HG02759 (cell line): ENCODE data around the gene CDKL4.
"Not testable (repeated sequence)": the region's sequence is repeated elsewhere in the genome, so short reads cannot be mapped to it uniquely, and the experiment has no call there.

Experiments
- ATAC-seq: cut with Tn5 transposase; IDR thresholded peaks from one replicate; pipeline ENCODE4 v1.9.1; 2021; ENCODE audit warnings: mild to moderate bottlenecking, moderate library complexity; ENCODE audit not compliant: unreplicated experiment

Gene CDKL4

DNA sequence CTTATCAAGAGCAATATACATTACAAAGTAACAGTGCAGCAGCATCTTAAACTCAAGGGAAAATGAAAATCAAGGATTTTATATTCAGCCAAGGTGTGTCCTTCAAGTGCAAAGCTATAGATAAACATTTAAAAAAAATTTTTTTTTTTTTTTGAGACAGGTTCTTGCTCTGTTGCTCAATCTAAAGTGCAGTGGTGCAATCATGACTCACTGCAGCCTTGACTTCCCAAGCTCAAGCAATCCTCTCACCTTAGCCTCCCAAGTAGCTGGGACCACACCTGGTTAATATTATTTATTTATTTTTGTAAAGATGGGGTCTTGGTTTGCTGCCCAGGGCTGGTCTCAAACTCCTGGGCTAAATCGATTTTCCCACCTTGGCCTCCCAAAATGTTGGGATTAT, 9.0 kb downstream of the CDKL4 start:
- no peak for ATAC-seq

DNA sequence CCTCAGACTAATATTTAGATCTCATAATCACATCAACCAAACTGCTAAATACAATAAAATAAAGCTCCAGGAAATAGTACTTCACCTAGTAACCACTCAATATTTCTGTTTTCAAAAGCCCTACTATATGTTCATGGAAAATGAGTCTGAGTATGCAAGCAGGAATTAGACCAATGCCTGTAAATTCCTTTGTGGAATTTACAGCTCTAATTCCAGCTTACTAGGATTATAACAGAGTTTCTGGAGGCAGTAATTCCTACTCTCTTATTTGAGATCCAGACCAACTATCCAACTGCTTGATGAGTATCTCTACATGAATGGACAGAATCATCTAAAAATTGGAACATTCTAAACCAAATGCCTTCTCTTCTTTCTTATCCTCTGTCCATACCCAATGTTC, 11.6 kb downstream of the CDKL4 start:
- no peak for ATAC-seq

DNA sequence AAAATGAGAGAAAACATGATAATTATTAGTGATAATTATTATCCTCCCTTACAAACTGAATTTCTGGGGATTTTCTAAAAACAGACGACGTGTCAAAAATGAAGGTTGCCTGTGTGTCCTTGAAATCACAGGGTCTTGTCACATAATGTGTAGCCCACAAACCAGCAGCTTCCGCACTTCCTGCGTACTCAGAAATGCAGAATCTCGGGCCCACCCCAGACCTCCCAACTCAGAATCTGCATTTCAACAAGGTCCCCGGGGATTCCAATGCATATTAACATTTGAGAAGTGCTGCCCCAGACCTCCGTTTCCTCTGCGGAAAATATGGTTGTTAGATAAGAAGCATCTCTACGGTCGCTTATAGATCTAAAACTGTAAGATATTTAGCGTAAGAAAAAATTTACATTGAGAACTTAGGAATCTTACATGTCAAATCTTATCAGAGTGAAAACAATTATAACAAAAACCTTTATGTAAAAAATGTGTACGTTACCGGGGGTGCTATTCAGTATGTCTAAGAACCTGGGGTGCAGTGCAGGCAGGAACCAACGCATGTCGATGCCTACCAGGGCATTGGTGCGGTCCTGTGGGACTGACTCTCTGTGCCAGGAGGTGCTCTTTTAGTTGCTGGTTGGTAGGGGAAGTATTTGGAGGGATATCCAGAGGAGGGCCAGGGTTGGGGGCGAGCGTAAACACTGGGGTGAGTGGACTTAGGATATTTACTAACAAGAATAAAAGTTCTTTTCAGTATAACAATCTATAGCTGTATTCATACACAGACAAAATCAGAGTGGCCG, 15.2 kb downstream of the CDKL4 start:
- peak; percentile 23 for ATAC-seq

DNA sequence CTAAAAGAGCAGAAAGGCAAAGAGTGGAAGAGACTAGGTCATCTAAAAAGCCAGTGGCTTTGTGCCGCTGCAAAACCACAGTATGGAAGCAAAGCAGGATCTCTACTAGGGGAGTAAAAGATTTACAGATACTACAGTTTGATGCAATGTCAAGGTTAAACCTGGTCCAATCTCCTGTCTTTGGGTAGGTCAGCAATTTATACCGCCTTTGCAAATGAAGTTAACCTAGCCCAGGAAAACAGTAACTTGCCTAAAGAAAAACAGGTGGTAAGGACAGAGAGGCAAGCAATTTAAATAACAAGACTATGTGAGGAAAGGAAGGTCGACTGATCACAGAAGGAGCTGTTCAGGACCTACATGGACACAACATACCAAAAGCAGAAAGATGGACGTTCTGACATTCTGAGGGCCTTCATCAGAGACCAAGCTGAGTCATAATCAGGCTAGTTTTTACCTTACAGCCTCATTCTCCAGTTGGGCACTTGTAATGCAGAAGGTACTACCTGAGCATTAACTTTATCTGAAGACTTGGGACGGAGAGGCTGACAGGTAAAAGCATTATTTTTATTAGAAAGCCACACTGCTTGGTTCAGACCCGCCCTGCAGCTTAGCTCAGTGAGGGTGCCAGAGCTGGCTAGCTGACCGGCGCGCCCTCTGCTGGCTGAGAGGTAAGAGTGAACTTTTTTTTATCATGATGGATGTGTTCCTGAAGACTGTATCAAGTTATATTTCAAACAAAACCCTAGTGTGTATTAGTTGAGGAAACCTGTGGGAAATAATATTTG, 15.9 kb downstream of the CDKL4 start:
- ATAC-seq: peak; percentile 83

DNA sequence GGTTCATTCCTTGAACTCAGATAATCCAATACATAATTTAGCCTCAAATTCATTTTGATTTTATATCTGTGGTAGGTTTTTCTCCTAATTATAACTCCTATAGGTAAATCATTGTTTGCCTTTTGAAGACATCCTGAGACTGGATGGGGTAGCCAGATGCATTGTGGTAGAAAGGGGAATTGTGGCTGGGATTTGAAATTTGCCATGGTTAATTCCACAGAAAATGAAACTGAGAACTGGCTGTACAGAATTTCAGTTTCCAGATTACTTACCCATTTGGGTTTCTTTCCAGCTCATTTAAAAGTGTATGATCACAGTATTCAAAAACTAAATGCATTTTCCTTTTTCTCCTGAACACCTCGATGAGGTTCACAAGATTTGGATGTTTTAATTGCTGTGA, 18.2 kb downstream of the CDKL4 start:
- ATAC-seq: no peak

DNA sequence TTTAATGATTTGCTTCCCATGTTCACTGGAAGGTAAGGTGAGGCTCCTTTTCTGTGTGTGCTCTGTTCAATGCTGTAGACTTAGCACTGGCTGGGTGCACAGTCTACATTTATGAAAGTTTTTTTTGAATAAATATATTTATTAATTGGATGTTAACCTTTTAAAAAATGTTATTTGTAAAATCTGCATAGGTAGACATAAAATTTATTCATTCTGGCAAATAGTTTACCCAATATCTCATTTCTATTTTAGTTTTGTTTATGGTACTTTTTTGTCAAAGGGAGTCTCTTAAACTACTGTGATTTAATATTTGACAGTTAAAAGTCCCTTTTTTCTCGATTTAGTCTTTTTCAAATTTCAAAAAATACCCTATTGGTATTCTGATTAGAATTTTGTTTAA, 19.9 kb downstream of the CDKL4 start:
- no peak for ATAC-seq

DNA sequence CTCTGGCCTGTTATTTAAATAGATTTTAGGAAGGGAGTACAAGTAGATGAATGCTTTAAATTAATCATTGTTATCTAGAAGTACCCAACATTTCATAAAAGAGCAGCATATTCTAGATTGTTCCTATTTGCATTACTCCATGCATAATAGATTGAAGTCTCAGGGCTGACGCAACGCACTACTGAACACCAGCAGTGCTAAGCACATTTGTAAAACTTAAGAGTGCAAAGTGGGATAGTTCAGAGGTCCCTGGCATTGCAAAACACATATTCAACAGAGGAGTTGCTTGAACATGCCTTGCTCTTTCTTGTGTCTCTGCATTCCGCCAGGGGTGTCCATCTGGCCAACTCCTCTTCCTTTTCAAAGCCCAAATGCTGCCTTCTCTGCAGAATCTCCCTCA, 22.3 kb downstream of the CDKL4 start:
- no peak for ATAC-seq

DNA sequence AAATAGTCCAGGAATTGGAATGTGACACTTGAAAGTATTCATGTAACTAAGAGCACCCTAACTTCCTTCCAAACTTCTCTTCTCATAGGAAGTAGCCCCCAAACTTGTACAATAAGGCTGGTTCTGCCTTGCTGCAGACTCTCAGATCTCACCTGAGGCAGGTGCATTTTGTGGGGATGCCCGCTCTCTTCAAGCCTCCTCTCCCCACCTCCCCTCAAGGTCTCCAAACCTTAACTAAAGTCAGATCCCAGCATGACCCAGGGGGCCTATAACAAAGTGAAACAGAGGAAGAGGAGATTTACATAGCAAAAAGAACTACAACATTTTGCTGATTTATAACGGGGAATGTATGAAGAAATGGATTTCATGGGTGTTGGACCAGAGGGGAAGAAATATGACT, 23.6 kb downstream of the CDKL4 start:
- ATAC-seq: no peak

DNA sequence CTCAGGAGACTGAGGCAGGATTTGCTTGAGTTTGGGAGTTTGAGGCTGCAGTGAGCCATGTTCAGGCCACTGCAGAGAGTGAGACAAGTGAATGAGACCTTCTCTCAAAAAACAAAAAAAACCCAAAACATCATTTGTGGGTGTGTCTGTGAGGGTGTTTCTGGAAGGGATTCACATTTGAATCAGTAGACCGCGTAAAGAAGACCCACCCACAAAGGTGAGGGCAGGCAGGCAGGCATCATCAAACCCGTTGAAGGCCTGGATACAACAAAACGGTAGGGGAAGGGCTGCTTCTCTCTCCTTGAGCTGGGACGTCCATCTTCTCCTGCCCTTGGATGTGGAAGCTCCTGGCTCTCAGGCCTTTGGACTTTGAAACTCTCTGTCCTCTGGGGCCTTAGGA, 25.4 kb downstream of the CDKL4 start:
- no peak for ATAC-seq

DNA sequence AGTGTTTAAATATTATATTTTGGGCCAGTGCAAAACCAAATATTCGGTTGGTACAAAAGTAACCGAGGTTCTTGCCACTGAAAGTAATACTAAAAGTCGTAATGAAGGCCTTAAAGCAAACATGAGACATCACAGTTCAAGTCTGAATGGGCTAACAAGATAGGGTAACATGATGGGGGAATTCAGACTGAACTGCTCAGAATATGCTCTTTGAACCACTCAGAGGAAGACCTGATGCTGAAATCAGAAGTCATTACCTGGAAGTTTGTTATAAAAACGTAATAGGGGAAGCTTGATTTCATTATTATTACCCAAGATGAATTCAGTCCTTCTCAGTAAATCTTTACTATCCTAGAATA, 26.6 kb downstream of the CDKL4 start:
- no peak for ATAC-seq

DNA sequence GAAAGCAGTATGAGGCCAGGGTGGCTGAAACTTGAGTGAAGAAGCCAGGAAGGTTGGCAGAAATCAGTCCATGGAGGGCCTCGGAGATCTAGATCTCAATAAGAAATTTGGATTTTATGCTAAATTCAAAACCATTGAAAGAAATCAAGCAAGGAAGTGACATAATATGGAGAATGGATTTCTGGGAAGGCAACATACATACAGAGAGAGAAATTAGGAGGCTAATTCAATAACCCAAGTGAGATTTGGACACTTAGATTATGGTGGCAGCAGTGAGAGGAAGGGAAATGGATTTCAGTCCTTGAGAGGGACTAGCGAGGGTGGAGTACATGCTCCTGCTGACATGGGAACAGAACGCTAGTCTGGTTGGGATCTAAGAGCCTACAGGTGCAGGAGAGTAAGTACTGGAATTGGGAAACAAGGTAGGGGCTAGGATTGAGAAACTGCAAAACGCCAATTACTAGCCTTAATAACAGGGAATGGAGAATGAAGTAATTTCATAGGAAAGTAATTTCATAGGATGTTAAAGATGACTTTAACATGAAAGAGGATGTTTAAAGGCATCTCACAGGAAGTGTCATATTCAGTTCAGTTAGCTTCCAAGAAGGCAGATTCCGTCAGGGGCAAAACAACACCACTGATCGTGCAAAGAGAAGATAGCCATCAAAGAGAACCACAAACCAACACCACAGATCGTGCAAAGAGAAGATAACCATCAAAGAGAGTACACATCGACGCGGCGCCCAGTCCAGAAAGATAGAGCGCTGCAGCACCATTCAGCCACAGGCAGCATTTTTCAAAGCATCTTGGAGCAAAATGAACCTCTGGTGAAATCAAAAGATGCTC, 27.2 kb downstream of the CDKL4 start:
- no peak for ATAC-seq

DNA sequence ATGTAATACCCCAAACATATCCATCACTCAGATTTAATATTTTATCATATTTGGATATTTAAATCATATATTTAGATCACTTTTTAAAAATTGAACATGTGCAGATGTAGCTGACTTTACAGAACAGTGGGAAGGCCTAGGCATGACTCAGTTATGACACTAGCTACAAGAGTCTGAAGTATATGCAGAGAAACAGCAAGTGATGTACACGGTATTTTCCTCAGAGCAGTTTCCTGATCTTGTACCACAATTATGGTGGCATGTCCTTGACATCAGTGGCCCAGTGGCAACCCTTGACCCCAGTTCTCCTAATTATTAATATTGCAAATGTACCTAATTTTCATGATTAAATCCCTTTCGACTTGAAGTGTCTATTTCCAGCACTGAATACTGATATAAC, 28.2 kb downstream of the CDKL4 start:
- no peak for ATAC-seq

DNA sequence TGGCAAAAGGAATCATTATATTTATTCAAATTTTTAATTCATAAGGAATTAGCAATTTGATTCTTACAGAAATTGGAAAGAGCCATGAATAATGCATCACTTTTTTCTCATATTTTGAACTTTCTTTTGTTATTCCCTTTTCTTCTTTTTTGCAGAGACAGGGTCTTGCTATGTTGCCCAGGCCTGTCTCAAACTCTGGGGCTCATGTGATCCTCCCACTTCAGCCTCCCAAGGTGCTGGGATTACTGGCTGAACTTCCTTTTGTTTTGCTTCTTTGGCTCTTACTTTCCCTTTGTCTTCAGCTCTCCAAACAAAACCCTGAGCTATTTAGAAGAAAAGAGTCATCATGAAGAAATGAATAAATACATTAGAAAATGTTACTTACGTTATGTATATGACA, 30.8 kb downstream of the CDKL4 start:
- no peak for ATAC-seq

DNA sequence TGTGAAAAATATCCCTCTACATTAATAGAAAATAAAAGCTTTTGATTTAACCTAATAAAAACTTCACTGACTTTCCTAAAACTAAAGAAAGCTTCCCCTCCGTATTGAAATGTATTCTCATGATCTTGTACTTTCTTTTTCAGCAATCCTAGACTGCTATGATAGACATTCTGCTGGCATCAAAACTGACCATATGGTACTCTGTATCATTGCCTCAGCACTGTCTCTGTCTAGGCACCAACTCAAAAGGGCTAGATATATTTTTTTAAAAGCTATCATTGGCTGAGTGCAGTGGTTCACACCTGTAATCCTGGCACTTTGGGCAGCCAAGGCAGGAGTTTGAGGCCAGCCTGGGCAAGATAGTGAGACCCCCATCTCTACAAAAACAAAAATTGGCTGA, 32.9 kb downstream of the CDKL4 start:
- ATAC-seq: no peak

DNA sequence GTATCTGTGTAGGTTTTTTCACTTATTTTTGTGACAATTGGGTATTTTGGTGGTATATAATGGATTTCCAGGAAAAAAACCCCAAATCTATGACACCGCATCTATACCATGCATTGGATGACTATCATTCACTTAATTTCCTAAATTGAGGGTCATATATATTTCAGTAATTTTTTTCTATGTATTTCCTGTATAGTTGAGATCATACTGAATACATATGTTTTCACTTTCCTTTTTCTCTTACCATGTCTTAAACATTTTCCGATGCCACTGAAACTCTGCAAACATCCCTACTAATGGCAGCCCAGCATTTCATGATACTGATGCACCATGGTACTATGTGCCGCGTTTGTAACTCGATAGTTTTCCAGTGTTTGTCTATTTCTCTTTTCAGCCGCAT, 40.4 kb downstream of the CDKL4 start:
- no peak for ATAC-seq

DNA sequence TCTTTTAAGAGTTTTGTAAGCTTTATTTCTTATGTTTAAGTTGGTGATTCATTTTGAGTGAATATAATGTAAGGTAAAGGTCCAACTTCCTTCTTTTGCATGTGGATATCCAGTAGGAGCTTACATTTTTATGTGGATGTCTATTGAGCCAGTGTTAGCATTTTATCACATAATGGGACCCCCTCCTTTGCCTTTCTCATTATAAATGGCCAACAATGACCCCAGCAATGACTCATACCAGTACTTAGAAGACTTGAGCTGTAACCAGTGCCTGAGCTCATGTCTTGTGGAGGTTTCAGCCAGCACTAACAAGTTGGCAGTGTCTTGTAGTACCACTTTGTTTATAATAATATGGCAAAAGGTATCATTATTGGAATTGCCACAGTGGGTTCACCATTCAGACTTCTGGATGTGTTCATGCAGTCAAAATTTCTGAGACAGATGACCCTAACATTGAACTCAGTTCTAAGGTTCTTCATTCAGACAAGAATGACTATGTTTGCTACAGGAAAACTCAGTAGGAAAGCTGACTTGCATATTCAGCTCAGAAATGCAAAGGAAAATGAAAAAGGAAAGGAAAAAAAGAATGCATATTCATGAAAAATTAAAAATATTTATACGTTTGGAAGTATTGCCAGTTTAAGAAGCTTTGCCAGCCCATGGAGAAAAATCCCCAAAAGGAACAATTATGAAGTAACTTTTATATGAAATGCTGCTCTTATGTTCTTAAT, 41.0 kb downstream of the CDKL4 start:
- ATAC-seq: no peak

DNA sequence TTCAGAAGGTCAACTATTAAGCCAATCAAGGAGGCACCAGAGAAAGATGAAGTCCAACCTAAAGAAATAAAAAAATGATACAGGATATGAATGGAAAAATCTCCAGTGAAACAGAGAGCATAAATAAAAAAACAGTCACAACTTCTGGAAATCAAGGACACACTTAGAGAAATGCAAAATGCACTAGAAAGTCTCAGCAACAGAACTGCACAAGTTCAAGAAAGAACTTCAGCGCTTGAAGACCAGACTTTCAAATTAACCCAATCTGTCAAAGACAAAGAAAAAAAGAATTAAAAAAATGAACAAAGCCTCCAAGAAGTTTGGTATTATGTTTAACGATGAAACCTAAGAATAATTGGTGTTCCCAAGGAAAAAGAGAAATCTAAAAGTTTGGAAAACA, 46.8 kb downstream of the CDKL4 start:
- not testable (repeated sequence) for ATAC-seq

DNA sequence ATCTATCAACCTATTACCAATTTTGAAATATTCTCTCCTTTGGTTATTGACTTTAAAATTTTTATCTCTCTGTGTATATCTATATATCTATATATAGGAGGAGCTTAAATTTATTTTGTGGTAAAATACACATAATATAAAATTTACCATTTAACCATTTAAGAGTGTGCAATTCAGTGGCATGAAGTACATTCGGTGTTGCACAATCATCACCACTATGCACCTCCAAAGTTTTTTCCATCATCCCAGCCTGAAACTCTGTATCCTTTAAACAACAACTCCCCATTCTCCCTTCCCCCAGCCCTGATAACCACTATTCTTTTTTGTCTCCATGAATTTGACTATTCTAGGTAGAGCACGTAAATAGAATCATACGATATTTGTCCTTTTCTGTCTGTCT, 49.1 kb downstream of the CDKL4 start:
- ATAC-seq: no peak

DNA sequence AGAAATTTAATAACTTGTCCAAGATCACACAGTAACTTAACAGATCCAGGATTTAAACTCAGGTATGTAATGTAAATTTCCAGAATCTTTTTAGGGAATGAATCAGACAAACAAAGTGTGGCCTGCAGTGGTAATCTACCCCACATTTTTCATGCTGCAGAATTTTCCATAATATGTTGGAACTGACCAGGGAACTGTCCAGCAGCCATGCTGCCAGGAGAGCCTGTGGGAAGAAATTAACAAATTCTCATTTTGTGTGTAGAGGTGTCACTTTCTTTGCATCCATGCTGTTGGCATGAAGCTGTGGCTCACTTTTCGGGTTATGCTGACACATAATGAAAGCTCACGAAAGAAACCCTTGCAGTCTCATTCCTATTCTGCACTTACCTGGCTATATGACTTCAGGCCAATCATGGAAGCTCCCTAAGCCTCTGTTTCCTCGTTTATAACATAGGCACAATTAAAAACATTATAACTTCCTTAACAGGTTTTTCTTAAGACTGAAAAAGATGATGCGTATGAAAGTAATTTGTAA, 54.7 kb downstream of the CDKL4 start:
- no peak for ATAC-seq

DNA sequence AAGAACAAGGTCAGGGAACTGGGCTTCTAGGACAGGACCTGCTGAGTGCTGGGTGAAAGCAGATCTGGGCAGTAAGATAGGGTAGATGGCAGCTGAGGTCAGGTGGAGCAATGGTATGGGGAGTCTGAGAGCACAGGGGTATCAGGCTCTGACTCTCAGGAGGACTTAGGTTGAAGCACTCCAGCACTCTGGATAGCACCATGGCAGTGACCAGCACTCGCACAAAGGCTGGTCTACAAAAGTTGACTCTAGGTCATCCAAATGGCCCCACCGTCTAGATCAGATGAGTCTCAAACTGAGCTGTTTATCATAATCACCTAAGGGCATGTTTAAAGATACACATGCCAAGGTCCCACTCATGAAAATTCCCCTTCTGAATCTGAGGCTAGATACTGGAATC, 60.1 kb downstream of the CDKL4 start:
- ATAC-seq: no peak

DNA sequence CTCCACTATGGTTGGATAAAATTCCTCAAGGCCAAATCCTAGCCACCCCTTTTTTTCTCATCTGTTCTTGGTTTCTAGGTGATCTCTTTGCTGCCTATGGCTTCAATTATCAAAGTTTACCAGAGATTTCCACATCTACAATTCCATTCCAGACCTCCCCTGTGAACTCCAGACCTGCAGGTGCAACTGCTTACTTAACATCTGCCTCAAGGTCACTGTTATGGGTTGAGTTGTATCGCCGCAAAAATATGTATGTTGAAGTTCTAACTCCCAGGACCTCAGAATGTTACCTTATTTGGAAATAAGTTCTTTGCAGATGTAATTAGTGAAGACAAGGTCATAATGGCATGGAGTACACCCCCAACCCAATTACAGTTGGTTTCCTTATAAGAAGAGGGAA, 62.5 kb downstream of the CDKL4 start:
- ATAC-seq: no peak
